GM21619 (cell line): ENCODE measurements around the gene NF1.

Experiments
- ATAC-seq: cut with Tn5 transposase; IDR thresholded peaks from one replicate; pipeline ENCODE4 v1.9.1; 2021; ENCODE audit not compliant: unreplicated experiment

Gene NF1

GRCh38 chr17:31397256-31397939, 302.6 kb downstream of the NF1 start:
- no peak for ATAC-seq

- no peak for ATAC-seq
Observed at GRCh38 chr17:31398381-31399311, 303.9 kb downstream of the NF1 start.

GRCh38 chr17:31400481-31400950, 305.7 kb downstream of the NF1 start:
- no peak for ATAC-seq

GRCh38 chr17:31401456-31402254, 306.9 kb downstream of the NF1 start:
- no peak for ATAC-seq

GRCh38 chr17:31404028-31404949, 309.5 kb downstream of the NF1 start:
- no peak for ATAC-seq

- ATAC-seq = no peak
Observed at GRCh38 chr17:31405890-31406371, 311.2 kb downstream of the NF1 start.

GRCh38 chr17:31408586-31408985, 313.8 kb downstream of the NF1 start:
- no peak for ATAC-seq

GRCh38 chr17:31411707-31412285, 317.0 kb downstream of the NF1 start:
- ATAC-seq = no peak

- no peak for ATAC-seq
Observed at GRCh38 chr17:31412511-31412910, 317.7 kb downstream of the NF1 start.

GRCh38 chr17:31413081-31413799, 318.5 kb downstream of the NF1 start:
- ATAC-seq = no peak

GRCh38 chr17:31413874-31414549, 319.2 kb downstream of the NF1 start:
- no peak for ATAC-seq

GRCh38 chr17:31414550-31414918, 319.8 kb downstream of the NF1 start:
- no peak for ATAC-seq

GRCh38 chr17:31415004-31415454, 320.3 kb downstream of the NF1 start:
- no peak for ATAC-seq

GRCh38 chr17:31415640-31416502, 321.1 kb downstream of the NF1 start:
- no peak for ATAC-seq

GRCh38 chr17:31416503-31416923, 321.7 kb downstream of the NF1 start:
- ATAC-seq = no peak

GRCh38 chr17:31417051-31417792, 322.4 kb downstream of the NF1 start:
- ATAC-seq = no peak
